Natural killer cell (primary cell): ENCODE measurements around the gene NFIA. TPM values are rescaled to one million over a fixed set of nuclear protein-coding genes. Genes with fewer than 3 reads are reported as not detected.

Source experiments
- ATAC-seq, 3 donors: fragments of 150-1000 bp in 2 of 3; fragments of 200-7000 bp in 1 of 3; cut with Tn5 transposase; 1 replicate in 1 of 3; 2 replicates in 2 of 3; pipeline ENCODE4 v1.10.0; 2021; ENCODE audit warnings: mild to moderate bottlenecking in 2 of 3, moderate library complexity in 2 of 3
- DNase-seq, 2 donors: peaks; one replicate each; pipeline versions ENCODE4 v3.0.0 to v3.0.0-alpha.2; 2013 to 2021; ENCODE audit warnings: mixed read lengths in 1 of 2
- H3K27ac ChIP-seq: one replicate; pipeline ENCODE4 v1.5.1; 2013; ENCODE audit warnings: mild to moderate bottlenecking, low read length
- H3K27me3 ChIP-seq: one replicate; pipeline ENCODE4 v1.6.1; 2013; ENCODE audit warnings: low read length; ENCODE audit not compliant: control insufficient read depth, insufficient read depth
- H3K36me3 ChIP-seq: one replicate; pipeline ENCODE4 v1.6.1; 2013; ENCODE audit warnings: low read length; ENCODE audit not compliant: control insufficient read depth, insufficient read depth
- H3K4me1 ChIP-seq: one replicate; pipeline ENCODE4 v1.6.1; 2013; ENCODE audit warnings: low read length; ENCODE audit not compliant: control insufficient read depth, insufficient read depth
- H3K4me3 ChIP-seq: one replicate; pipeline ENCODE4 v1.5.1; 2013; ENCODE audit warnings: low read length
- H3K9me3 ChIP-seq: one replicate; pipeline ENCODE4 v1.6.1; 2013; ENCODE audit warnings: low read length; ENCODE audit not compliant: control insufficient read depth, insufficient read depth
- H3K27ac Mint-ChIP-seq, 2 donors: one replicate each; pipeline ENCODE4 v1.8.0; 2022; ENCODE audit warnings: mild to moderate bottlenecking in 2 of 2, mixed read lengths in 2 of 2, moderate library complexity in 1 of 2
- H3K27me3 Mint-ChIP-seq, 2 donors: one replicate each; pipeline ENCODE4 v1.8.0; 2022; ENCODE audit warnings: low read depth in 2 of 2, mixed read lengths in 2 of 2
- H3K36me3 Mint-ChIP-seq: one replicate; pipeline ENCODE4 v1.8.0; 2022; ENCODE audit warnings: mixed read lengths
- H3K4me1 Mint-ChIP-seq, 2 donors: one replicate each; pipeline ENCODE4 v1.8.0; 2022; ENCODE audit warnings: mixed read lengths in 2 of 2
- H3K4me3 Mint-ChIP-seq: one replicate; pipeline ENCODE4 v1.8.0; 2022; ENCODE audit warnings: mild to moderate bottlenecking, moderate library complexity, mixed read lengths
- H3K9me3 Mint-ChIP-seq, 2 donors: one replicate each; pipeline ENCODE4 v1.8.0; 2022; ENCODE audit warnings: mixed read lengths in 2 of 2
- WGBS: methylation state at CpG from one replicate; pipeline ENCODE4 v1.1.7; 2013; ENCODE audit warnings: missing lambda C conversion rate; ENCODE audit not compliant: insufficient coverage; 5-methylcytosine and 5-hydroxymethylcytosine counted together
- intact Hi-C: fragments of 100-400 bp; cut with micrococcal nuclease; formaldehyde crosslinking; loops from one replicate; pipeline ENCODE4 v1.14.2; 2022
- total RNA-seq, 4 donors: library from RNA; stranded (reverse); fragments of 120-200 nt in 1 of 4; gene quantifications; one replicate each; pipeline versions ENCODE4 v1.2.3 to v1.2.4, GENCODE V29; 2013 to 2022
- TF ChIP-seq, protein P1 (sequence below): fragments of 200-600 bp; IDR thresholded peaks from one replicate; pipeline ENCODE4 v1.8.0; 2022; ENCODE audit warnings: antibody characterized with exemption

NFIA gene
- total RNA-seq, 3 donors from 2014 or later (not counting 1 experiment from before 2014, with no cell fraction given), result 3.5 to 6.5 (median 3.6) TPM

GRCh38 chr1:61441723-61442262 is 359.4 kb downstream of the NFIA start:
- no peaks in the 10 kb centered on the region for H3K9me3 ChIP-seq
- no peaks in the 10 kb centered on the region for H3K4me1 ChIP-seq
- Mint-ChIP-seq H3K4me1 (no peaks in the 10 kb centered on the region), H3K27me3 (peaks cover 0 to 3% of the 10 kb centered on the region in 2 donors), H3K27ac (no peak overlapping the region), H3K4me3 (no peak overlapping the region), H3K9me3 (no peaks in the 10 kb centered on the region), H3K36me3 (no peaks in the 10 kb centered on the region)
- H3K27me3 ChIP-seq, result no peaks in the 10 kb centered on the region
- TF ChIP-seq, protein P1, sequence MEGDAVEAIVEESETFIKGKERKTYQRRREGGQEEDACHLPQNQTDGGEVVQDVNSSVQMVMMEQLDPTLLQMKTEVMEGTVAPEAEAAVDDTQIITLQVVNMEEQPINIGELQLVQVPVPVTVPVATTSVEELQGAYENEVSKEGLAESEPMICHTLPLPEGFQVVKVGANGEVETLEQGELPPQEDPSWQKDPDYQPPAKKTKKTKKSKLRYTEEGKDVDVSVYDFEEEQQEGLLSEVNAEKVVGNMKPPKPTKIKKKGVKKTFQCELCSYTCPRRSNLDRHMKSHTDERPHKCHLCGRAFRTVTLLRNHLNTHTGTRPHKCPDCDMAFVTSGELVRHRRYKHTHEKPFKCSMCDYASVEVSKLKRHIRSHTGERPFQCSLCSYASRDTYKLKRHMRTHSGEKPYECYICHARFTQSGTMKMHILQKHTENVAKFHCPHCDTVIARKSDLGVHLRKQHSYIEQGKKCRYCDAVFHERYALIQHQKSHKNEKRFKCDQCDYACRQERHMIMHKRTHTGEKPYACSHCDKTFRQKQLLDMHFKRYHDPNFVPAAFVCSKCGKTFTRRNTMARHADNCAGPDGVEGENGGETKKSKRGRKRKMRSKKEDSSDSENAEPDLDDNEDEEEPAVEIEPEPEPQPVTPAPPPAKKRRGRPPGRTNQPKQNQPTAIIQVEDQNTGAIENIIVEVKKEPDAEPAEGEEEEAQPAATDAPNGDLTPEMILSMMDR, result no peak
- 95% methylated on average over 11 of the region's 11 CpGs for WGBS
- H3K4me3 ChIP-seq, result no peak overlapping the region
- H3K27ac ChIP-seq, result no peak overlapping the region
- H3K36me3 ChIP-seq, result no peaks in the 10 kb centered on the region
- intact Hi-C loops, result no loop called here
- ATAC-seq (no peak), DNase-seq (no peak)

DNA sequence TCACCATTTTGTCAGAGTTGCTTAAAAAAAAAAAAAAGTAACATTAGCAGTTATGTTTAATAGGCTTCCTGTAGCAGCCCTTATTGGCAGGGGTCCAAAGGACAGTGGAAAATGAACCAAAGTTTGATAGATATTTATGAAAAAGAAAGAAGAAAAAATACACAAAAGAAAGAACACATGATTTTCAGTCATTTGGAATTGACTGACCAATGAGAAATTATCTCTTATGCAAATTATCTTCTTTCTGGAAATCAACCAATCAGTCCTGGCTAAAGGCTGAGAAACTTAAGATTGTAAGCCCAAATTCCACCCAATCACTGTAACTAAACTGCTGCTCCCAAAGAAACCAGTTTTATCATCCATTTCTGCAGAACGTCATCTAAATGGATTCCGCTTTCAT is 360.2 kb downstream of the NFIA start:
- TF ChIP-seq, protein P1, result no peak
- WGBS, result 100% methylated on average over 2 of the region's 2 CpGs
- H3K27me3 ChIP-seq, result no peaks in the 10 kb centered on the region
- no peaks in the 10 kb centered on the region for H3K4me1 Mint-ChIP-seq
- H3K27ac ChIP-seq, result no peak overlapping the region
- no peaks in the 10 kb centered on the region for H3K36me3 ChIP-seq
- H3K9me3 ChIP-seq, result no peaks in the 10 kb centered on the region
- ATAC-seq, result no peak
- no peak overlapping the region for H3K4me3 ChIP-seq
- no peak overlapping the region for H3K4me3 Mint-ChIP-seq
- intact Hi-C loops, result no loop called here
- no peaks in the 10 kb centered on the region for H3K4me1 ChIP-seq
- no peaks in the 10 kb centered on the region for H3K9me3 Mint-ChIP-seq
- no peaks in the 10 kb centered on the region for H3K36me3 Mint-ChIP-seq
- H3K27me3 Mint-ChIP-seq, result peaks cover 0 to 1% of the 10 kb centered on the region in 2 donors
- H3K27ac Mint-ChIP-seq, result no peak overlapping the region
- no peak for DNase-seq

DNA sequence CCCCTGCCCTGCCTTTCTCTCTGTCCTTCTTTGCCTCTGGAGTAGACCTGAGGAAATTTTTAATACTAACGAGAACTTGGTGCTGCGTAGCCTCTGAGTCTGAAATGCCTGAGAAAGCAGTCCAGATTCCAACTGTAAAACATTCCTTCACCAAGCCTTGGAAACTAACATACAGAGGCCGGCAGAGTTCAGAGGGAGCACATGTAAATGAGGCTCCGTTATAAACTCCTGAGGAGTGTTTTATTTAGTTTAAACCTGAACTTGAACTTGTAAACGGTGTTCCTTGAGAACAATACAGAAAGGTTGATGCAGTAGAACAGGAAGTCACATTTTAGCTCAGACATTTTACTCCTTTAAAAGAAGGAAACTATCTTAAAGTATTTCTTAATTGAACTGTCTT is 361.9 kb downstream of the NFIA start:
- intact Hi-C loops, result no loop called here
- H3K4me3 Mint-ChIP-seq, result no peak overlapping the region
- no peaks in the 10 kb centered on the region for H3K4me1 ChIP-seq
- H3K9me3 Mint-ChIP-seq, result no peaks in the 10 kb centered on the region
- TF ChIP-seq, protein P1, result no peak
- no peaks in the 10 kb centered on the region for H3K27me3 ChIP-seq
- H3K27me3 Mint-ChIP-seq, result no peaks in the 10 kb centered on the region
- no peak overlapping the region for H3K27ac Mint-ChIP-seq
- no peaks in the 10 kb centered on the region for H3K36me3 Mint-ChIP-seq
- H3K4me3 ChIP-seq, result no peak overlapping the region
- no peaks in the 10 kb centered on the region for H3K36me3 ChIP-seq
- H3K4me1 Mint-ChIP-seq, result no peaks in the 10 kb centered on the region
- H3K27ac ChIP-seq, result no peak overlapping the region
- 73% methylated on average over 5 of the region's 5 CpGs for WGBS
- DNase-seq (no peak), ATAC-seq (no peak)
- H3K9me3 ChIP-seq, result no peaks in the 10 kb centered on the region

DNA sequence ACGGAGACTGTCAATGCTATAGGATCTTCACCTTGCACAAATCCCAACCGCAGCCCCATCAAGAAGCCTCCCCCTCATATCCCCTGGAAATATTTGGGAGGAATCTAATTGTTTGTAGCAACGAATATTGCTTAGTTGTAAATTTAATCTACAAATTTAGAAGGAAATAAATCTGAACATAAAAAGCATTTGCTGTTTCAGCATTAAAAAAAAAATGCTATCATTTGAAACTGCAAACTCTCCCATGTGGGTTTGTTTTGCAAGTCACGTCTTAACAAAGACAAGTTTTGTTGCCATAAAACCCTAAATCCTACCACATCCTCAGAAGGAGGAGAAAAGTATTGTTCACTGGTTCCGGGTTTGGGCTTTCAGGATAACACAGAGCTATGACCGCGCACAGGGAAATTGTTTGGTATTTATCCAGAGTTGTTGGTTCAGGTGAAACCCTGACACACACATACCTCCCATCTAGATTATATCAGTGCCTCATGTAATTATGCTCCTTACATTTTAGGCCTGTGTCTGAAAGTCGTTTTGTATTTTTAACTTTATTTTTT is 363.0 kb downstream of the NFIA start:
- WGBS, result 86% methylated on average over 1 of the region's 8 CpGs
- intact Hi-C loops, result no loop called here
- no peak for DNase-seq

More for the DNA sequence above, 363.0 kb downstream of the NFIA start:
- Histone ChIP-seq H3K9me3 (no peaks in the 10 kb centered on the region), H3K27me3 (no peaks in the 10 kb centered on the region), H3K27ac (no peak overlapping the region), H3K4me1 (peaks cover 2% of the 10 kb centered on the region), H3K4me3 (no peak overlapping the region), H3K36me3 (no peaks in the 10 kb centered on the region)
- Mint-ChIP-seq H3K4me3 (no peak overlapping the region), H3K9me3 (no peaks in the 10 kb centered on the region), H3K27ac (no peak overlapping the region), H3K27me3 (no peaks in the 10 kb centered on the region), H3K36me3 (no peaks in the 10 kb centered on the region), H3K4me1 (peaks cover 0 to 4% of the 10 kb centered on the region in 2 donors)
- no peak for ATAC-seq
- TF ChIP-seq, protein P1, result no peak
